Stimulated activated CD8-positive, alpha-beta memory T cell treated with anti-CD3 and anti-CD28 coated beads, Interleukin-12 subunit alpha, Interleukin-12 subunit beta, amount 100 ng/mL, for 1 hour (primary cell): ENCODE data around the gene FGFR2.

Experiments used
- DNase-seq: peaks from one replicate; pipeline ENCODE4 v3.0.0-alpha.2; 2020; ENCODE audit warnings: low read depth

Gene FGFR2

DNA sequence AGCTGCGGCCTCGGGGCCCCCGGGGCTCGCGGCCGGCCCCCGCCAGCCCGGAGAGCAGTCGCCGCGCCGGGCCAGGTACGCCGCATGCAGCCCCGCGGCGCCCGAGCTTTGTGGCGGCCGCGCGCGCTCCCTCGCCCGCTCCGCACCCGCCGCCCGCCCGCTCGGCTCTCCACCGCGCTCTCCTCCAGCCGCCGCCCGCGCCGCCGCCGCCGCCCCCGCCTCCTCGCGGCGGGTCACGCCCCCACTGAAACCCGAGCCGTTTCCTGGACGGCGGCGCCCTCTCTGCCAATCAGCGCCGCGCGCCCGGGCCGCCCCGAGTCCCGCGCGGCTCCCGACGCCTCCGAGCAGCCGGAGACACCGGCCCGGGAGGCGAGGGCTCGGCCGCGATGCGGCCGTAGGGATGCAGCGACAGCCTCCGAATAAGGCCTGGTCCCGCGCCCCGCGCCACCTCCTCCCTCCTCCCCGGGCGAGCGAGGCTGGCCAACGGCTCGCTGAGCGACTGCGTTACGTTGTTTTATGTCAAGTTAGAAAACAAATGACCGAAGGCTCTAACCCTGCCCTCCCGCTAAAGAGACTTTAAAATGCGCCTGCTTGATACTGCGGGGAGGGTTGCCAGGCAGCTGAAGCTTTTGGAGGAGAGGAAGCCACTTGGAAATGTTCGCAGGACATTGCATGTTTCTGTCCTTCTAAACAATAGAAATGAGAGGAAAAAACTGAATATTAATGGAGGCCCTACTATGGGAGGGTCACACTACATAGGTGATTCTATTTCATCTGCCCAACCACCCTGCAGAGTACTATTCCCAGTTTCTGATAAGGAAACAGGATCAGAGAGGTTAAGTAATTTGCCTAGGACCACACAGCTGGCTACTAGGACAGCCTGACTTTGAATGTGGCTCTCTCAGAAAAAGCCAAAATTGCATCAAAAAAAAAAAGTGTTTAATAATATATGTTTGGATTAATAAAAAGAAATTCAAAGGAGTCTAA is at the start of gene FGFR2:
Gene FGFR2, minus strand, starts transcription at position 182 of the 987 bp plus-strand sequence. CDS start 4,627 bp downstream, outside the sequence.
- no peak for DNase-seq

DNA sequence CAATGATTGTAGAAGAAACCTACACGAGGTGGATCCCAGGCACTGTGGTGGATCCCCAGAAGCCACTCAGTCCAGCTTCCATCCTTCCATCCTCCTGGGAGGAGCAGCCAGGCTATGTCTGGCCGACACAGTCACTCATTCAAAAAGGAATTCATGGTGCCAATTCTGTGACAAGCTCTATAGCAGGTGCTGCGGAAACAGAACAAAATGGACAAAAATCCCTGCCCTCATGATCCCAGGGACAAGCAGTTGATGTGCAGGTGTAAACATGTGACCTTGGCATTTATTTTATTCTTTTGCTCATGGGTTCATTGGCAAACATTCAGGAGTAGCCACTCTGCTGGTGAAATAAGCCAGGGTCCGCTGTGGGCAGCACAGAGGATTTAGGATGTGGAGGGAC is 49.2 kb upstream of the FGFR2 start:
- DNase-seq, result no peak

DNA sequence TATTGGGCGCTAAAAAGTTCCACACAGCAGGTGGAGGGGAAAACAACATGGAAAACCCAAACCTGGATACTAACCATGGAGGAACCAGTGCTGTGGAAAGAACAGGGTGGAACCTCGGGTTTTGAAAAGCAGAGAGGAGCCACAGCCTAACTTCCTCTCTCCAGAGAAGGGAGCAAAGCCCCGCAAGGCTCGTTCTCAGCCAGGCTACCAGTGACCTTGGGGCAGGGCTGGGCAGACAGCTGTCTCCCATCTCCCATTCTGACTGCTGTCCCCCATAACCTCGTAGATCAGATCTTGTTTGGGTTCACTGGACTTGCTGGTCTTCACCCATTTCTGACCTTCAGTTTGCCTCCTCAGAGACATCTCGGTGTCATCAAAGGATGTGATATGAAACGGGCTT is 47.5 kb upstream of the FGFR2 start:
- no peak for DNase-seq

DNA sequence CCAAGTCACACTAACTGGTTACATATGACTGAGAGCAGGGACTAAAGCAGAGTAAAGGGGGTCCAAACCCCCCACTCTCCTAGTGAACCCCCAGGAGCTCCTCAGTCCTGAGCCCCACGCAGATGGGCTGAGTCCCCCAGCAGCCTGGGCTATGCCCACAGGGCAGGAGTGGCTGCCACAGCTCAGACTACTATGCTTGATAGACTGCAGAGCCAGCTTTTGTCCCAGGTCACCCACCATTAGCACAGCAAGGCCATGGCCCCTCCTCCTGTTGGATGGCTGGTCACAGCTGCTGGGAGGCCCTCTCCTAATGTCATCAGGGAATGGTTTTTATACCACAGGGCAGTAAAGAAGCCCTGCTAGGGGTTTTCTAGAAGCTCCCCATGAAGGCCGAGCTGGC is 46.3 kb upstream of the FGFR2 start:
- no peak for DNase-seq

DNA sequence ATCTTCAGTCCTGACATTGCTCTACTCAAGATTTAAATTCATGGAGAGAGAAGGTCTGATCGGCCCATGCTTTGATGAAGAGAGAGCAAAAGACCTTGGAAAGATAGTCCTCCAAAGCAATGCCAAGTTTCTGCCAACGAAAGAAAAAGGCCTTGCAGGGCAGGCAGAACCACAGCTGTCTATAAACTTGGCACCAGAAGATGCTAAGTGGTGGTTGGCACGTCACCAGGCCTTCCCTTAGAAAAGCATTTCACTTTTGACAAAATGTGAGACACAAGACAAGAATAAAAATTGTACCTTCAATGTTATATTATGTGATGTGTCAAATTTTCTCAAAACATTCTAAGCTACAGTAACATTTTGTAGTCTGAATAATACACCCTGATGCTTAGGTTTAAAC is 42.0 kb upstream of the FGFR2 start:
- DNase-seq, result no peak

DNA sequence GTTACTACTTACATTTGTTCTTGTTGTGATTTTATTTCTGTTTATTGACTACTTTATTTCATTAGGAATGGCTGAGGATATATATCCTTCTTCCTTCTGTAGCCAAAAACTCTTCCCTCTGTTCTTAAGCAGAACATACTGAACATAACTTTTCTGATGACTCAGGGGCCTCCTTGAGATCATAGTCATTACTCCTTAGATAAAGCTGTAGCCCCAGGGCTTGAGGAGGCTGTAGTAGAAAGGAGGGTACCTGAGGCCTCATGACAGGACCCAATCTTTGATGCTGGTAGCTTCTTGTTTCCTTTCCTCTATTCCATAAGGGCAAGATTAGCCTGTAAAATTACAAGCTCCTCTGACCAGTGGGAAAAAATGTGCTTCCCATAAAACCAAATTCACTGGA is 41.2 kb upstream of the FGFR2 start:
- DNase-seq, result no peak

DNA sequence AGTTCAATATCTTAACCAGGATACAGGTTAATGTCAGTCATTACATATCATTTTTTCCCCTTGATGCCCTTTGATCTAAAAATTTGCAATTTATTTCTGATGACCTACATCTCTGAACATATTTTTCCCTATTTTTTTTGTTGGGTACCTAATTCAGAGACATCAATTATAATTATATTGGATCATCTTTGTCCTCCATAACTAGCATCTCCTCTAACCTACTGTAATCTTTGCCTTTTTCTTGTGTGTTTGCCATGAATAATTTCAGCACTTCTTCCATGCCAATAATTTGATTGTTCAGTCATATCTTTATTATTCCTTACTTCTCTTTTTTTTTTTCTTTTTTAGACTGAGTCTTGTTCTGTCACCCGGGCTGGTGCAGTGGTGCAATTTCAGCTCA is 39.2 kb upstream of the FGFR2 start:
- DNase-seq, result no peak

DNA sequence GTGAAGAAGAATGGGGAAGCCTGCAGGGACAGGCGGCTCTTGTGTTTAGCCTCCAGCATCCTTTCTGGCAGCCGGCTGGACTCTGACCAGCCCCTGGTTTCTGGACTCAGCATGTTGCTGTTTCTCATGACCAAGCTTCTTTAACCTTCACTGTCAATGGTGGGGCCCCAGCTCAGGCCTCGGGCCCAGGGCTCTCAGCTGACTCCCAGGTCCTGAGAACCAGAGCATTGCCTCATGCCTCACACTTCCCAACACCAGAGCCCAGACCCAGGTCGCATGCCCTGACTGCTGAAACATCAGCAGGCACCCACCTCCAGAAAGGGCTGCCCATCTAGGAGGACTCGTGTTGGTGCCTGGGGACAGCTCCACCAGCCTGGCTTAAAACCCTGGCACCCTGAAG is 34.8 kb upstream of the FGFR2 start:
- no peak for DNase-seq

DNA sequence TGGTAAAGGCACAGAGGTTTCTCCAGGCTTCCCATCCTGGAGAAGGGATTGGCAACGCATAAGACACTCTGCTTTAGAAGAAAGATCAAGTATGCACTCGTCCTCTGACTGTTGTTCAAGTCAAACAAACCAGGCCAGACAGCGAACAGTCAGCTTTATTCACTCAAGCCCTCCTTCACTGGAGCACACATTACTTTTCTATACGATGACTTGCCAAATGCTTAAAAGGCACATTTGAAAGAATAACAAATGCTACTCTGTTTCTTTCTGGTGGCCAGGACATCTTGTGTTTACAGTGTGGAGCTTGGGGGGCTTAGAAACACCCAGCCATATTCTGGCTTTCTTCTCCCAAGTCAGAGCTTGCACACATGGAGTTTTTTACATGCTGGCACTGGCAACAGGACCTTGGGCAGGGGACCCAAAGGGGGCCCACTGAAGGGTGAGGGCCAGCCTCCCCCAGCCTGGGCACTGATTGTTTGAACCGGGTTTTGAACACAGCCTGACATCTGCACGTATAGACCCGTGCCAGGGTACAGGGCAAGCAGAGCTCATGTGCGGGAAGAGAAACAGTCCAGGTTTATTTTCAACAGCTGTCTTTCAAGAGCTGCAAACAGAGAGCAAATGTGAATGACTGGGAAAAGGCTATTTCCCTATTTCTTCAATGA is 33.3 kb upstream of the FGFR2 start:
- no peak for DNase-seq

DNA sequence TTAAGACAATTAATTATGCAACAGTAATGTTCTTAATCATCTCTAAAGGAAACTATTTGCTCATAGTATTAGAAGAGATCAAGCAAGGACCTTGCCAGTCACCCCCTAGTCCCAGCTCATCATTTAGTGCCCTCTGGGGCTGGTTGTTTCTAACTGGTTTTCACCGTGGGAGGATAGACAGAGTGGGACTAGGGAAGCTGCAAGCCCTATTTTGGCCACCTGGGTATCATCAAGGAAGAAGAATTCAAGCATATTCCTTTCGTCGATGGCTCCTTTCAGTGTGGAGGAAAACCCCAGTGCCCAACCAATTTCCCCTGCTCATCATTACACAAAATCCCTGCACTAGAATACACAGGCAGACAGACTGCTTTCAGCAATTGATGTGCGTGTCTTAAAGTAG is 30.6 kb upstream of the FGFR2 start:
- no peak for DNase-seq

DNA sequence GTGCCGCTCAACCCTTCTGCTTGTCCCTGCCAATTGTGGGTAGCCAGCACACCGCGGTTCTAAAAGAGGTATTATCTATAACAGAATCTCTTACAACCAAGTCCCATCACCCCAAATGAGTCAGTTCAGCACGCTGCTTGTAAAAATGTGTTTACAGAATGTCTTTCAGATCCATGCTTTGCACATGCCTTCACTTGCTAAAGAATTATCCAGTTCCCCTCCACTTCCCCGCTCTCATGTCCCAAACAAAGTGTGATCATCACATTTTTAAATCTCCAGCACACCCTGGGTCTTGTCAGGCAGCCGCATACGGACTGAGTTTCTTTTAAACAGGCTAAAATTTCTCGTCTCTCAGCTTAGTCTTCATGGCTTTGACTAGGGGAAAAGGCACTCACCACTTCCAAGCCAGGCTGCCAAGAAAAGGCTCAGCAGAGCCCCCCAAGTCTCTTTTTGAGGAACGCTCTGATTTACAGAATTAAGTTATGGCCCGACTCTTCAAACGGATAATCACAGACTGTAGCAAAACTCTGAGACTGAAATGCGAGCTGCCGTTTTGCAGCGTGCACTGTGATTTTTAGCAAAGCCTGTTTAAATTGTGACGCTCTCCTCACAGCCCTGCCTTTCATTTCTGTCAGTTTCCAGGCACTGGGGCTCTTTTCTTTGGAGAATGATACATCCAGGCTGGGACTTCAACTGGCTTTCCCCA is 29.8 kb upstream of the FGFR2 start:
- no peak for DNase-seq

DNA sequence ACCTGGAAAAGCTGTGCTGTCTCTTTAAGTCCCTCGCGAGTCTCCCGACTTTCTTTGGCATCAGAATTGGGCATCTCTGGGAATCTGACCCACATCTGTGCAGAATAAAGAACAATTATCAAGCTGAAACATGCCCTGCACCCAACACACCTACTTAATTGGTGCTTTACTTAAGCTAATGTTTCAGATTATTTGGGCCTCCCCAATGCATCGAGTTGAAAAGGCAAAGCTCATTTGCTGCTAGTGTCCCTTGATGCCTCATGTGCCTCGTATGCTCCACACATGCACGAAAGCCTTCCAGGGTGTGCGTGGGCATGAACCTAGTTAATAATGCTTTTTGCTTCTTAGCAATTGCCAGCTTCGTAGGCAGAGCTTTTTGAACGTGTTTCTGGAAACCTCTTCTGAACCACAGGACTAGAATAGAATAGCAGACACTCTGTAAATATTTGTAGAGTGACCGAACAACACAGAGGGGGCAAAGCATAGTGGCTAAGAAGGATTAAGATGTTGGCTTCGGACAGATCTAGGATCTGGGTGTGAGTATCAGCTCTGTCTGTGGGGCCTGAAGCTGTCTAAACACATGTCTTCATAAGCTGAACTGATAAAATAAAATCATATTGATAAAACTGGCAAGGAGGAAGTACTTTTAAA is 26.7 kb upstream of the FGFR2 start:
- DNase-seq, result no peak

DNA sequence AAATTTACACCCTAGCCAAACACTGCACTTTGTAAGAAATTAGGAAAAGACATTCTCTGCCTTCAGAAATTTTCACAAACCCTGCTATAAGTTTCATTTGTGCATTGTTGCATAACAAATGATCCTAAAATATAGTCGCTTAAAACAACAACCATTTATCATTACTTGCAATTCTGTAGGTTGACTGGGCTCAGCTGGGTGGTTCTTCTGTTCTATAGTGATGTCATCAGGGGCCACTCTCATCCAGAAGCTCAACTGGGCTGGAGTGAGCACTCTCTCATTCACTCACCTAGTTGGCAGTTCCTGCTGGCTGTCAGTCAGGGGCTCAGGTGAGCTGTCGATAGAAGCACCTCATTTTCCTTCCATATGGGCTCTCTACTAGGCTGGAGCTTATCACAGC is 20.7 kb upstream of the FGFR2 start:
- DNase-seq, result no peak

DNA sequence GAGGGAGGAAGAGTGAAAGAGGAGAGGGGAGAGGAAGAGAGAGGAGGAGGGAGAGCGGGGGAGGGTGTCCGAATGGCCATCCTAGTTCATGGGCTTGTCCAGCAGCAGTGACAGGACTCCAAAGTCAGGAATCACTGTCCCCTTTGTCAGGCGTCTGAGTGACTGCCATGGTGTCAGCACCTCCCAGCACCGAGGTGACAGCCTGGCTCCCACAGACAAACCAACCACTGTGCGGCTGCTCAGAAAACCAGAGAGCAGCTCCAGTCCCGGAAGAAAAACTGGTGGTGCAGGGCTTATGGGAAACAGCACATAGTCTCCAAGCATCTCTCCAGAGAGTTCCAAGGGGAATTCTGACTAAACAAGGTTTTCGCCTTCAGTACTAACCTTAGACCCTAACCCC is 18.9 kb upstream of the FGFR2 start:
- DNase-seq, result no peak

DNA sequence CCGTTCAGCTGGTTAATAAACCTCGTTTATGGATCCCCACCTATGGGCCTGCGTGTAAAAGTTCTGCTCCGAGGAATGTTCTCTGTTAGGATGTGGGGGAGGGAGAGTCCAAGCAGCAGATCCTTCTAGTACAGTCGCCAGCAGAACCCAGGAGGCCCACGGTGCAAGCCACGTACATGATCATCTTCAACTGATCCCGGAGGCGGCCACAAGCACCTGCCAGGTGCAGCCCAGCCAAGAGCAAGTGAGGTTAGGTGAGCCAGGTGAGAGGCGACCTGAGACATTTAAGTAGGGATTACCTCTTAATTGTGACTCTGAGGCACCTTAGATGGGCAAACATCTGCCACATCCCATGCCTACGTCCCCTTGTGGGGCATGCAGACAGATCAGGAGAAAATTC is 18.0 kb upstream of the FGFR2 start:
- DNase-seq, result no peak

DNA sequence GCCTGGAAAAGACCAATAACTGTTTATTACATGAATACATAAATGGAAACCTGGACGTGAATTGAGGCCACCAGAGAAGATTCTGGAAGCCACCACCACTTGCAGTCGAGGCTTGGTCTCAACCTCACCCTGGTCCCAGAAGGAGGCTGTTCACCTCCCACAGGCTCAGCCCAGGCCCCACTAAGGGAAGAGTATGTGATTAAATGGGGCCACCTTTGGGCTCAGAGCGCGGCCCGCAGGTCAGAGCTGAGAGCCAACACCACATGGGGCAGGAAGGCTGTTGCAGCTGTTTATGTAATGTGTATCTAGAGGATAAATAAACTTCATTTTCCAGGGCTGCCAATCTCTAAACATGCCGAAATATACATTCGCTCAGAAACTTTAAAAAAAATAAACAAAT is 17.6 kb upstream of the FGFR2 start:
- no peak for DNase-seq

DNA sequence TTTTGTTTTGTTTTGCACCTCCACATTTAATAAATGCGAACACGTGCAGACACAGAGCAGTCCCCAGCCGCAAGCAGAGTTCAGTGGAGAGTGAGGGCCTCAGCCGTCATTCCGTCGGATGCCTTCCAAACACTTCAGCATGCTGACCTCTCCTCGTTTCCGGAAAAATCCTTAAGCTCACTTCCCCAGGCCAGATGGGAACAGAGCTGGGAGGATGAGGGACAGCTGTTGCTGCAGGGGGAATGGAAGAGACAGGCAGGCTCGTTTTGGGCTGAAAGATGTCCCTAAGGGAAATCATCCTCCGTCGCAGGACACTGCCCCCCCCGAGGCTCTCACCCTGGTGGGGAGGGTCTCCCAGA is 17.2 kb upstream of the FGFR2 start:
- no peak for DNase-seq

DNA sequence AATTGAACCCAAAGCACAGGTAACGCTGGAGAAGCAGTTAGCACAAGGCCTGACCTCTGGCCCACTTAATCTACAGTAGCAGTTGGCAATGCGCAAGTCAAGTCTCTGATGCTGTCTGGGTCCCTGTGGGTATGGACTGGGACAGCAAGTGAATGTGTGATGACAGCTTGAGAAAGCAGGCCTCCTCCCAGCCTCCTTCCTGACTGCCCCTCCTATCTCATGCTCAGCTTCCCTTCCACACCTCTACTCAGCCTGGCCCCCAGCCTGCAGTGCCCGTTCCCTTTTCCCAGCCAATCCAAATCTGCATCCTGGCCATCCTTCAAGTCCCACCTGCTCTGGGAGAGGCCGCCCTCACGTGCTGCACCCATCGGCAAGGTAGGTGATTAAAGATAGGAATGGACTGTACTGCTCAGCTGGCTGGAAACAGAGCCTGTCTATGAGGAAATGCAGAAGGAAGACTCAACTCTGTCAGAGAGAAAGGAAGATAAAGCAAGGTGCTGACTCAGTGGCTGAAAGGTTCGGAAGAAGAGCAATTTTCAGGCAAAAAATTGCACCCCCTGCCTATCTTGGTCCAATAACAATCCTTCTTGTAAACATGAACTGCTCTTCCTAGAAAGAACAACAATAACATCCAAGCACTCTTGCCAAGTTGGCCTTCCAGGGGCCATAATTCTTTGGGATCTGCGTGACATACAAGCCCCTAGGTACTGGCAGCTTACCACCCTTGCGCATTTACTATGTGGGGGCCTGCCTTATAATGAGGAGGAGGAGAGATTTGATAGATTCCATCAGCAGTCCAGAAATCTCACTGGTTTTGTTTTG is 16.6 kb upstream of the FGFR2 start:
- no peak for DNase-seq

DNA sequence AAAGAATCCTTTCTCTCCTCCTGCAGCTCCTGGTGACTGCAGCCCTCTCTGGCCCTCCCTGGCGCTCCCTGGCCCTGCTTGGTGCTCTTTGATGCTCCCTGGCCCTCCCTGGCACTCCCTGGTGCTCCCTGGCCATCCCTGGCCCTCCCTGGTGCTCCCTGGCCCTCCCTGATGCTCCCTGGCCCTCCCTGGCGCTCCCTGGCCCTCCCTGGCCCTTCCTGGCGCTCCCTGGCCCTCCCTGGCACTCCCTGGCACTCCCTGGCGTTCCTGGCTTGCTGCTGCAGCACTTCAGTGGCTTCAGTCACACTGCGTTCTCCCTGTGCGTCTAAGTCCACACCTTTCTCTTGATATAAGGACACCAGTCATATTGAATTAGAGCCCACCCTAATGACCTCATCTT is 15.2 kb upstream of the FGFR2 start:
- no peak for DNase-seq

DNA sequence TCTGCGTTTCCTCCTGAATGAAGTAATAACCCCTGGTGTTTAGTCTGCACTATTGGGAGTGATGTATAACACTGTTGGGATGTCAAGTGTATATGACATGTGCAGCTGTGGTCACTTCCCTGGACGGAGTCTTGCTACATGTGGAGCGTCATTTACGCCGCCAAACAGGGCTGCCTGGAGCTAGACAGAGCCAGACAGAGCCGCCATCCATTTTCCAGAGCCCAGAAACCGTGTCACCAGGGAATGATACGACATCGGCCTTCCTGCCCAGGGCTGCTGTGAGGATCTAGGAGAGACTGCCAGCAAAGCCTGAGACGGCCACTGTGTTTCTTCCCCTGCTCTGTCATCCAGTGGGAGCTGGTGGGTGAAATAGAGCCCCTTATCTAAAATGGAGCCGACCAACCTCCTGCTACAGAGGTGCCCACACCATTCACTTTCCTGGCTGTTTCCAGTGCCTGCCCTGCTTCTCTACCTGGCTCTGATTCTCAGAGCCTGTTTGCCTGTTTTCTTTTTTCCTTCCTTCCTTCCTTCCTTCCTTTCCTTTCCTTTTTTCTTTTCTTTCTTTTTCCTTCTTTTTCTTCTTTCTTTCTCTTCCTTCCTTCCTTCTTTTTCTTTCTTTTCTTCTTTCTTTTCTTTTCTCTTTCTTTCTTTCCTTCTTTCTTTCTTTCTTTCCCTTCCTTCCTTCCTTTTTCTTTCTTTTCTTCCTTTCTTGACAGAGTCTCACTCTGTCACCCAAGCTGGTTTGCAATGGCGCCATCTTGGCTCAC is 13.3 kb upstream of the FGFR2 start:
- no peak for DNase-seq
